H1 (cell line): ENCODE results near the gene MAP1LC3A.
"Not testable (repeated sequence)": the region's sequence is repeated elsewhere in the genome, so short reads cannot be mapped to it uniquely, and the experiment has no call there.

ENCODE experiments used
- CEBPB ChIP-seq: IDR thresholded peaks from 2 replicates; pipeline ENCODE4 v1.6.1; 2012; ENCODE audit warnings: low read depth, low read length
- EP300 ChIP-seq, 2 experiments: IDR thresholded peaks; 1 replicate in 1 of 2; 2 replicates in 1 of 2; pipeline ENCODE4 v1.6.1; 2011 to 2012; ENCODE audit warnings: low read depth in 2 of 2, low read length in 2 of 2, mild to moderate bottlenecking in 2 of 2, borderline replicate concordance in 1 of 2, inconsistent platforms in 1 of 2, moderate library complexity in 1 of 2
- EZH2 ChIP-seq: fragments of 200-600 bp; sonication (generic); IDR thresholded peaks from 2 replicates; pipeline ENCODE4 v1.7.1; 2012; ENCODE audit warnings: low read depth, mild to moderate bottlenecking, moderate library complexity, low read length, inconsistent platforms; ENCODE audit not compliant: severe bottlenecking
- GABPA ChIP-seq: IDR thresholded peaks from 2 replicates; pipeline ENCODE4 v1.6.1; 2011; ENCODE audit warnings: mild to moderate bottlenecking, low read length, moderate library complexity, borderline replicate concordance; ENCODE audit not compliant: insufficient read depth
- TAF1 ChIP-seq: IDR thresholded peaks from 2 replicates; pipeline ENCODE4 v1.6.1; 2011; ENCODE audit warnings: mild to moderate bottlenecking, low read depth, low read length
- ZNF274 ChIP-seq: IDR thresholded peaks from 2 replicates; pipeline ENCODE4 v1.7.0; 2012; ENCODE audit warnings: low read length, borderline replicate concordance; ENCODE audit errors: extremely low read depth
- TF ChIP-seq, protein P1 (sequence below): IDR thresholded peaks from 2 replicates; pipeline ENCODE4 v1.6.1; 2011; ENCODE audit warnings: low read depth, mild to moderate bottlenecking, low read length; ENCODE audit not compliant: insufficient read depth
- TF ChIP-seq, protein P2 (sequence below), 3 experiments: IDR thresholded peaks; 1 replicate in 2 of 3; 2 replicates in 1 of 3; pipeline versions ENCODE4 v1.5.1 to v1.6.1; 2011; ENCODE audit warnings: low read length in 3 of 3, mild to moderate bottlenecking in 3 of 3, inconsistent platforms in 2 of 3, low read depth in 1 of 3, moderate library complexity in 1 of 3; ENCODE audit not compliant: insufficient read depth in 1 of 3; ENCODE audit errors: control extremely low read depth in 1 of 3

DNA sequence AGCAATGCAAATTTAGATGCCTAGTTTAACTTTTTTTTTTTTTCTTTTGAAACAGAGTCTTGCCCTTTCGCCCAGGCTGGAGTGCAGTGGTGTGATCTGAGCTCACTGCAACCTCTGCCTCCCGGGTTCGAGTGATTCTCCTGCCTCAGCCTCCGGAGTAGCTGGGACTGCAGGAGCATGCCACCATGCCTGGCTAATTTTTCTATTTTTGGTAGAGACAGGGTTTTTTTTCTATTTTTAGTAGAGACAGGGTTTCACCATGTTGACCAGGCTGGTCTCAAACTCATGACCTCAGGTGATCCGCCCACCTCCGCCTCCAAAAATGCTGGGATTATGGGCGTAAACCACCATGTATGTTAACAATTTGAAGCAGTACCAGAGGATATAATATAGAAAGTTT, 39.7 kb upstream of the MAP1LC3A start:
- not testable (repeated sequence) for TF ChIP-seq ZNF274; EP300 (IDR thresholded peaks at IDR 0.05; ENCODE audit: borderline replicate concordance in 1 of 2, low read depth in 2 of 2, low read length in 2 of 2); TAF1; EZH2; GABPA; CEBPB
- TF ChIP-seq, protein P1, sequence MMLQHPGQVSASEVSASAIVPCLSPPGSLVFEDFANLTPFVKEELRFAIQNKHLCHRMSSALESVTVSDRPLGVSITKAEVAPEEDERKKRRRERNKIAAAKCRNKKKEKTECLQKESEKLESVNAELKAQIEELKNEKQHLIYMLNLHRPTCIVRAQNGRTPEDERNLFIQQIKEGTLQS: not testable (repeated sequence)
- TF ChIP-seq, protein P2, sequence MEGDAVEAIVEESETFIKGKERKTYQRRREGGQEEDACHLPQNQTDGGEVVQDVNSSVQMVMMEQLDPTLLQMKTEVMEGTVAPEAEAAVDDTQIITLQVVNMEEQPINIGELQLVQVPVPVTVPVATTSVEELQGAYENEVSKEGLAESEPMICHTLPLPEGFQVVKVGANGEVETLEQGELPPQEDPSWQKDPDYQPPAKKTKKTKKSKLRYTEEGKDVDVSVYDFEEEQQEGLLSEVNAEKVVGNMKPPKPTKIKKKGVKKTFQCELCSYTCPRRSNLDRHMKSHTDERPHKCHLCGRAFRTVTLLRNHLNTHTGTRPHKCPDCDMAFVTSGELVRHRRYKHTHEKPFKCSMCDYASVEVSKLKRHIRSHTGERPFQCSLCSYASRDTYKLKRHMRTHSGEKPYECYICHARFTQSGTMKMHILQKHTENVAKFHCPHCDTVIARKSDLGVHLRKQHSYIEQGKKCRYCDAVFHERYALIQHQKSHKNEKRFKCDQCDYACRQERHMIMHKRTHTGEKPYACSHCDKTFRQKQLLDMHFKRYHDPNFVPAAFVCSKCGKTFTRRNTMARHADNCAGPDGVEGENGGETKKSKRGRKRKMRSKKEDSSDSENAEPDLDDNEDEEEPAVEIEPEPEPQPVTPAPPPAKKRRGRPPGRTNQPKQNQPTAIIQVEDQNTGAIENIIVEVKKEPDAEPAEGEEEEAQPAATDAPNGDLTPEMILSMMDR (IDR thresholded peaks at IDR 0.05; ENCODE audit: control extremely low read depth in 1 of 3, insufficient read depth in 1 of 3, low read depth in 1 of 3, low read length in 3 of 3): not testable (repeated sequence)
